Colonic mucosa (tissue), 4 donors: ENCODE data around the gene ATXN10. TPM values are rescaled to one million over a fixed set of nuclear protein-coding genes. Genes with fewer than 3 reads are reported as not detected.

ENCODE experiments used
- DNase-seq: peaks from one replicate; pipeline ENCODE4 v3.0.0-alpha.2; 2020
- H3K27ac ChIP-seq: fragments of 200-600 bp; one replicate; pipeline ENCODE4 v1.8.0; 2021
- H3K27me3 ChIP-seq: fragments of 200-600 bp; one replicate; pipeline ENCODE4 v1.8.0; 2021
- H3K36me3 ChIP-seq: fragments of 200-600 bp; one replicate; pipeline ENCODE4 v1.8.0; 2021
- H3K4me1 ChIP-seq: fragments of 200-600 bp; one replicate; pipeline ENCODE4 v1.8.0; 2021; ENCODE audit warnings: mild to moderate bottlenecking
- H3K4me3 ChIP-seq: fragments of 200-600 bp; one replicate; pipeline ENCODE4 v1.8.0; 2021
- H3K9ac ChIP-seq, 2 donors: one replicate each; pipeline ENCODE4 v1.7.0; 2013; ENCODE audit warnings: control low read depth in 2 of 2, low read depth in 2 of 2, low read length in 2 of 2
- H3K9me3 ChIP-seq: fragments of 200-600 bp; one replicate; pipeline ENCODE4 v1.8.0; 2021
- intact Hi-C: fragments of 100-400 bp; cut with DNase I; formaldehyde crosslinking; loops from one replicate; pipeline ENCODE4 v1.14.1; 2022
- total RNA-seq, 2 donors: library from RNA; stranded (reverse); fragmentation: NEBNext Ultra II Directional in 1 of 2; extraction: Animal tissue kit (Norgen Biotek cat#: 25700) in 1 of 2; gene quantifications; one replicate each; pipeline ENCODE4 v1.2.1, GENCODE V29; 2021
- TF ChIP-seq, protein P1 (sequence below): fragments of 200-600 bp; IDR thresholded peaks from one replicate; pipeline ENCODE4 v1.8.0; 2022; ENCODE audit warnings: antibody characterized with exemption, mild to moderate bottlenecking
- donor health status: healthy.
- donor health status: DM: no; HTN: no; CAD: no.
- donor health status: DM: no; HTN: no; CAD: no.

The ATXN10 gene
- total RNA-seq, 2 donors from 2014 or later = 90.5 to 94.9 TPM

DNA sequence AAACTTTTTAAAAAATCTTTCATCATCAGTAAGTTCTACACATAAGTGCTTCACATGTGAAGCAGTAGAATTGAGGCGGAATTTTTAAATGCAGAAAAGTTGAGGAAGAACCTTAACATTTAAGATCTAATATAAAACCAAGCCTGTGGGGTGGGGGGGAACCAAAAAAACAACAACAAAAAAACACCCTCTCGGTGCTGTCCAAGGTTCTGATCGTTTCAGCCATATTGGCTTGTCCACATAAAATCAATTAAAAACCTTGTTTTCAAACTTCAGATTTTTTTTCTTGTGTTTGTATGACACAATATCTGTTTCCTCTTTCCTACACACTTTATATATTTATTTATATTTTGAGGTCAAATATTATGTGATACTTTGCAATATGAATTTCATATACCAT is 175.3 kb downstream of the ATXN10 start:
- TF ChIP-seq, protein P1, sequence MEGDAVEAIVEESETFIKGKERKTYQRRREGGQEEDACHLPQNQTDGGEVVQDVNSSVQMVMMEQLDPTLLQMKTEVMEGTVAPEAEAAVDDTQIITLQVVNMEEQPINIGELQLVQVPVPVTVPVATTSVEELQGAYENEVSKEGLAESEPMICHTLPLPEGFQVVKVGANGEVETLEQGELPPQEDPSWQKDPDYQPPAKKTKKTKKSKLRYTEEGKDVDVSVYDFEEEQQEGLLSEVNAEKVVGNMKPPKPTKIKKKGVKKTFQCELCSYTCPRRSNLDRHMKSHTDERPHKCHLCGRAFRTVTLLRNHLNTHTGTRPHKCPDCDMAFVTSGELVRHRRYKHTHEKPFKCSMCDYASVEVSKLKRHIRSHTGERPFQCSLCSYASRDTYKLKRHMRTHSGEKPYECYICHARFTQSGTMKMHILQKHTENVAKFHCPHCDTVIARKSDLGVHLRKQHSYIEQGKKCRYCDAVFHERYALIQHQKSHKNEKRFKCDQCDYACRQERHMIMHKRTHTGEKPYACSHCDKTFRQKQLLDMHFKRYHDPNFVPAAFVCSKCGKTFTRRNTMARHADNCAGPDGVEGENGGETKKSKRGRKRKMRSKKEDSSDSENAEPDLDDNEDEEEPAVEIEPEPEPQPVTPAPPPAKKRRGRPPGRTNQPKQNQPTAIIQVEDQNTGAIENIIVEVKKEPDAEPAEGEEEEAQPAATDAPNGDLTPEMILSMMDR = no peak

DNA sequence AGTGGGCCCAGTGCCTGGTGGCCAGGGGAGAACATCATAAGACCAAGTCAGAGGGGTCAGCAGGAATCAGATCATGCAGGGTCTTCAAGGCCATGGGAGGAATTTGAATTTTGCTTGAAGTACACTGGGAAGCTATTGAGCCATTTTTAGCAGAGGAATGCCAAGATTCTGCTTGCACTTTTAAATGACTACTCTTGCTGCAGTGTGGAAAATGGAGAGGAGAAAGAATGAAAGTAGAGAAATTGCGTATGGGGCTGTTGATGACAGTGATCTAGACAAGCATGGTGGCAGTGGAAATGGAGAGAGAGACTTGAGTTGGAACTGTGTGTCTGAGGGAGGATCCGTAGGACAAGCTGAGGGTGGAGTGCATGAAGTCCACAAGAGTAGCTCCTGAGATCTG is 177.3 kb downstream of the ATXN10 start:
- H3K4me1 ChIP-seq = no peaks in the 10 kb centered on the region
- H3K9ac ChIP-seq = no peak overlapping the region
- no peak for DNase-seq
- no peak overlapping the region for H3K4me3 ChIP-seq
- H3K27me3 ChIP-seq = no peaks in the 10 kb centered on the region
- TF ChIP-seq, protein P1 = no peak
- no peaks in the 10 kb centered on the region for H3K36me3 ChIP-seq
- H3K9me3 ChIP-seq = peaks cover 4% of the 10 kb centered on the region
- H3K27ac ChIP-seq = no peak overlapping the region
- intact Hi-C loops = no loop called here

More for the DNA sequence above, 175.3 kb downstream of the ATXN10 start:
- Histone ChIP-seq H3K27me3 (no peaks in the 10 kb centered on the region), H3K4me1 (no peaks in the 10 kb centered on the region), H3K9ac (no peak overlapping the region), H3K27ac (no peak overlapping the region), H3K4me3 (no peak overlapping the region), H3K36me3 (no peaks in the 10 kb centered on the region), H3K9me3 (no peaks in the 10 kb centered on the region)
- intact Hi-C loops = no loop called here
- DNase-seq = no peak

DNA sequence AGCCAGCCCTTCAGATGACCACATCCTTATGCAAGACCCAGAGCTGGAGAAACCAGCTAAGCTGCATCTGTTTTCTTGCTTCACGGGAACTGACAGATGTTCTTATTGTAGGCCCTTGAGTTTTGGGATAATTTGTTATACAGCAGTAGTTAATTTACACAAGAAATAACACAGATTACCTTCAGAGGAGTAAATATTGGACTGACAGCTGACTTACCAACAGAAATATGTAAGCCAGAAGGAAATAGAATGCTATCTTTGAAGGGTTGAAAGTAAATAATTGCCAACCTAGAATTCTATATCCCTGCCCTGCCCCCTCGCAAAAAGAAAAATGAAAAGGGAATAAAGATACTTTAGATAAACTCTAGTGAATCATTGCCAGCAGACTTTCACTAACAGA is 181.2 kb downstream of the ATXN10 start:
- no peak for DNase-seq
- intact Hi-C loops = no loop called here
- TF ChIP-seq, protein P1 = no peak
- H3K4me1 ChIP-seq = no peaks in the 10 kb centered on the region
- H3K27ac ChIP-seq = no peak overlapping the region
- peaks cover 4% of the 10 kb centered on the region for H3K9me3 ChIP-seq
- H3K36me3 ChIP-seq = no peaks in the 10 kb centered on the region
- no peak overlapping the region for H3K4me3 ChIP-seq
- no peaks in the 10 kb centered on the region for H3K27me3 ChIP-seq
- H3K9ac ChIP-seq = no peak overlapping the region

DNA sequence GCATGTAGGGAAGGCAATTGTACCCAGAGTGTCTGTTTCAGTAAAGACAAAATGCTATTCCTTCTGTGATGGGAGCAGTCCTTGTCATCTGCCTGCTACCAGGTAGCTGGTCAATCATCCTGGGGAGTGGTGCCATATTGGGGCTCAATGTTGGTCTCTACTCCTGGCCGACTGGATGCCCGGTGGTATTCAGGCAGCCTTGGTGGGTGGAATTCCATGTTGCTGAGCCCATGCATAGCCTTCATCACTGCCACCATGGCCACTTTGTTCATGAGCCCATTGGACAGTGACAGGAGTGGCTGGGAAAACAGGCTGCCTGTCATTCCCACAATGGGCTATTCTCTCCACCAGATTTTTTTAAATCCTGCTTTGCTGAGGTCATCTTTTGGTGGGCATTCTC is 184.3 kb downstream of the ATXN10 start:
- intact Hi-C loops = no loop called here
- Histone ChIP-seq H3K27ac (no peak overlapping the region), H3K36me3 (no peaks in the 10 kb centered on the region), H3K9me3 (peaks cover 4% of the 10 kb centered on the region), H3K4me3 (no peak overlapping the region), H3K27me3 (no peaks in the 10 kb centered on the region), H3K4me1 (no peaks in the 10 kb centered on the region), H3K9ac (no peak overlapping the region)
- TF ChIP-seq, protein P1 = no peak
- DNase-seq = no peak

- no peaks in the 10 kb centered on the region for H3K36me3 ChIP-seq
- DNase-seq = no peak
- H3K27me3 ChIP-seq = no peaks in the 10 kb centered on the region
- intact Hi-C loops = no loop called here
- H3K4me3 ChIP-seq = no peak overlapping the region
- TF ChIP-seq, protein P1 = no peak
- no peak overlapping the region for H3K27ac ChIP-seq
- H3K4me1 ChIP-seq = no peaks in the 10 kb centered on the region
- no peak overlapping the region for H3K9ac ChIP-seq
- peaks cover 4% of the 10 kb centered on the region for H3K9me3 ChIP-seq
Observed at GRCh38 chr22:45857519-45857918, 185.9 kb downstream of the ATXN10 start.
